Measurements from ENCODE around the gene GPR3. TPM values are rescaled to one million over a fixed set of nuclear protein-coding genes. Genes with fewer than 3 reads are reported as not detected.

GPR3 gene
- total and polyA plus RNA-seq, 2 of the 13 experiments (the other 11 are each of a cell fraction or from before 2014, with no cell fraction given) = 1.00 to 2.6 TPM

GRCh38 chr1:27402349-27402754 lies 9.9 kb downstream of the GPR3 start (continued):
- no peak for TF ChIP-seq SPEN (CRISPR knock-in tag; IDR thresholded peaks at IDR 0.05; ENCODE audit: low read depth)
- TF ChIP-seq JARID2 (CRISPR knock-in tag; IDR thresholded peaks at IDR 0.05; ENCODE audit: insufficient replicate concordance) = no peak
- TF ChIP-seq SSRP1 (CRISPR knock-in tag; IDR thresholded peaks at IDR 0.05) = no peak
- peak; percentile 41 for TF ChIP-seq TEAD3 (CRISPR knock-in tag; optimal IDR thresholded peaks at IDR 0.05; ENCODE audit: borderline replicate concordance)
- TF ChIP-seq, protein P1, sequence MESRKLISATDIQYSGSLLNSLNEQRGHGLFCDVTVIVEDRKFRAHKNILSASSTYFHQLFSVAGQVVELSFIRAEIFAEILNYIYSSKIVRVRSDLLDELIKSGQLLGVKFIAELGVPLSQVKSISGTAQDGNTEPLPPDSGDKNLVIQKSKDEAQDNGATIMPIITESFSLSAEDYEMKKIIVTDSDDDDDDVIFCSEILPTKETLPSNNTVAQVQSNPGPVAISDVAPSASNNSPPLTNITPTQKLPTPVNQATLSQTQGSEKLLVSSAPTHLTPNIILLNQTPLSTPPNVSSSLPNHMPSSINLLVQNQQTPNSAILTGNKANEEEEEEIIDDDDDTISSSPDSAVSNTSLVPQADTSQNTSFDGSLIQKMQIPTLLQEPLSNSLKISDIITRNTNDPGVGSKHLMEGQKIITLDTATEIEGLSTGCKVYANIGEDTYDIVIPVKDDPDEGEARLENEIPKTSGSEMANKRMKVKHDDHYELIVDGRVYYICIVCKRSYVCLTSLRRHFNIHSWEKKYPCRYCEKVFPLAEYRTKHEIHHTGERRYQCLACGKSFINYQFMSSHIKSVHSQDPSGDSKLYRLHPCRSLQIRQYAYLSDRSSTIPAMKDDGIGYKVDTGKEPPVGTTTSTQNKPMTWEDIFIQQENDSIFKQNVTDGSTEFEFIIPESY (CRISPR knock-in tag; IDR thresholded peaks at IDR 0.05) = no peak
- TF ChIP-seq LBX2 (CRISPR knock-in tag; IDR thresholded peaks at IDR 0.05; ENCODE audit: borderline replicate concordance) = no peak
- no peak for TF ChIP-seq ZFX (CRISPR knock-in tag; IDR thresholded peaks at IDR 0.05; ENCODE audit: low read depth)
- TF ChIP-seq ZSCAN29 (CRISPR knock-in tag; conservative IDR thresholded peaks at IDR 0.05) = no peak
- TF ChIP-seq BORCS8-MEF2B (CRISPR knock-in tag; IDR thresholded peaks at IDR 0.05) = no peak
- TF ChIP-seq SP4 (CRISPR knock-in tag; IDR thresholded peaks at IDR 0.05) = no peak
- TF ChIP-seq ZNF564 (CRISPR knock-in tag; IDR thresholded peaks at IDR 0.05) = no peak
- TF ChIP-seq, protein P2, sequence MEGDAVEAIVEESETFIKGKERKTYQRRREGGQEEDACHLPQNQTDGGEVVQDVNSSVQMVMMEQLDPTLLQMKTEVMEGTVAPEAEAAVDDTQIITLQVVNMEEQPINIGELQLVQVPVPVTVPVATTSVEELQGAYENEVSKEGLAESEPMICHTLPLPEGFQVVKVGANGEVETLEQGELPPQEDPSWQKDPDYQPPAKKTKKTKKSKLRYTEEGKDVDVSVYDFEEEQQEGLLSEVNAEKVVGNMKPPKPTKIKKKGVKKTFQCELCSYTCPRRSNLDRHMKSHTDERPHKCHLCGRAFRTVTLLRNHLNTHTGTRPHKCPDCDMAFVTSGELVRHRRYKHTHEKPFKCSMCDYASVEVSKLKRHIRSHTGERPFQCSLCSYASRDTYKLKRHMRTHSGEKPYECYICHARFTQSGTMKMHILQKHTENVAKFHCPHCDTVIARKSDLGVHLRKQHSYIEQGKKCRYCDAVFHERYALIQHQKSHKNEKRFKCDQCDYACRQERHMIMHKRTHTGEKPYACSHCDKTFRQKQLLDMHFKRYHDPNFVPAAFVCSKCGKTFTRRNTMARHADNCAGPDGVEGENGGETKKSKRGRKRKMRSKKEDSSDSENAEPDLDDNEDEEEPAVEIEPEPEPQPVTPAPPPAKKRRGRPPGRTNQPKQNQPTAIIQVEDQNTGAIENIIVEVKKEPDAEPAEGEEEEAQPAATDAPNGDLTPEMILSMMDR (CRISPR knock-in tag; IDR thresholded peaks at IDR 0.05) = peak; percentile 80
- no peak for TF ChIP-seq ZNF350 (CRISPR knock-in tag; IDR thresholded peaks at IDR 0.05; ENCODE audit: borderline replicate concordance, low read depth)
- TF ChIP-seq REPIN1 (CRISPR knock-in tag; IDR thresholded peaks at IDR 0.05; ENCODE audit: borderline replicate concordance, low read depth) = 0 out of 2 replicates have a peak, but pooled peaks have one; percentile 28
- TF ChIP-seq, protein P3, sequence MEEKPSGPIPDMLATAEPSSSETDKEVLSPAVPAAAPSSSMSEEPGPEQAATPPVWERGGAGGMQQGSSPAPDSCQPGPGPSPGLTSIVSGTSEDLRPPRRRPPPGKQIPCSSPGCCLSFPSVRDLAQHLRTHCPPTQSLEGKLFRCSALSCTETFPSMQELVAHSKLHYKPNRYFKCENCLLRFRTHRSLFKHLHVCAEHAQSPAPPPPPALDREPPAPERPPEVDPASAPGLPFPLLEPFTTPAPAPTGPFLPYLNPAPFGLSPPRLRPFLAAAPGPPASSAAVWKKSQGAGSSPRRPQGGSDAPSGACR (CRISPR knock-in tag; IDR thresholded peaks at IDR 0.05) = no peak
- no peak for TF ChIP-seq NFKBIZ (CRISPR knock-in tag; IDR thresholded peaks at IDR 0.05)
- TF ChIP-seq RBM22 (optimal IDR thresholded peaks at IDR 0.05; ENCODE audit: low read length) = peak; percentile 85
- peak; percentile 32; the same call in 1 of the 2 replicates for TF ChIP-seq ZNF687 (CRISPR knock-in tag; IDR thresholded peaks at IDR 0.05)
- TF ChIP-seq, protein P4, sequence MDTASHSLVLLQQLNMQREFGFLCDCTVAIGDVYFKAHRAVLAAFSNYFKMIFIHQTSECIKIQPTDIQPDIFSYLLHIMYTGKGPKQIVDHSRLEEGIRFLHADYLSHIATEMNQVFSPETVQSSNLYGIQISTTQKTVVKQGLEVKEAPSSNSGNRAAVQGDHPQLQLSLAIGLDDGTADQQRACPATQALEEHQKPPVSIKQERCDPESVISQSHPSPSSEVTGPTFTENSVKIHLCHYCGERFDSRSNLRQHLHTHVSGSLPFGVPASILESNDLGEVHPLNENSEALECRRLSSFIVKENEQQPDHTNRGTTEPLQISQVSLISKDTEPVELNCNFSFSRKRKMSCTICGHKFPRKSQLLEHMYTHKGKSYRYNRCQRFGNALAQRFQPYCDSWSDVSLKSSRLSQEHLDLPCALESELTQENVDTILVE (CRISPR knock-in tag; IDR thresholded peaks at IDR 0.05) = no peak
